Smooth muscle cell (in vitro differentiated cells): ENCODE results near the gene NUDT4. TPM values are rescaled to one million over a fixed set of nuclear protein-coding genes. Genes with fewer than 3 reads are reported as not detected.
A peak's percentile ranks its signal among the peaks of the same experiment; 100 is the strongest.
"Not testable (repeated sequence)": the region's sequence is repeated elsewhere in the genome, so short reads cannot be mapped to it uniquely, and the experiment has no call there.

ENCODE experiments used
- DNase-seq: peaks from one replicate; lab custom pipeline; 2025; ENCODE audit not compliant: unreplicated experiment; lab: John Stamatoyannopoulos, UW
- H2AFZ ChIP-seq: fragments of 200-600 bp; sonication (generic); 2 replicates; pipeline ENCODE4 v1.6.0; 2016; ENCODE audit warnings: antibody characterized with exemption, low read depth, mild to moderate bottlenecking
- H3F3A ChIP-seq: fragments of 200-600 bp; sonication (generic); 2 replicates; pipeline ENCODE4 v1.6.0; 2017; ENCODE audit warnings: antibody characterized with exemption, low read depth
- H3K27ac ChIP-seq: fragments of 200-600 bp; sonication (generic); 2 replicates; pipeline ENCODE4 v1.5.1; 2016; ENCODE audit warnings: low read depth, mild to moderate bottlenecking
- H3K27me3 ChIP-seq: fragments of 200-600 bp; sonication (generic); 2 replicates; pipeline ENCODE4 v1.6.1; 2016; ENCODE audit warnings: low read depth, mild to moderate bottlenecking
- H3K36me3 ChIP-seq: fragments of 200-600 bp; sonication (generic); 2 replicates; pipeline ENCODE4 v1.5.1; 2016; ENCODE audit warnings: low read depth
- H3K4me1 ChIP-seq: fragments of 200-600 bp; sonication (generic); 2 replicates; pipeline ENCODE4 v1.5.1; 2016; ENCODE audit warnings: low read depth
- H3K4me2 ChIP-seq: fragments of 200-600 bp; sonication (generic); 2 replicates; pipeline ENCODE4 v1.6.0; 2016; ENCODE audit warnings: mild to moderate bottlenecking
- H3K4me3 ChIP-seq: fragments of 200-600 bp; sonication (generic); 2 replicates; pipeline ENCODE4 v1.5.1; 2016; ENCODE audit warnings: mild to moderate bottlenecking
- H3K79me2 ChIP-seq: fragments of 200-600 bp; sonication (generic); 2 replicates; pipeline ENCODE4 v1.6.0; 2016; ENCODE audit warnings: low read depth, mild to moderate bottlenecking
- H3K9ac ChIP-seq: fragments of 200-600 bp; sonication (generic); 2 replicates; pipeline ENCODE4 v1.6.0; 2016; ENCODE audit warnings: low read depth
- H3K9me3 ChIP-seq: fragments of 200-600 bp; sonication (generic); replicated peaks from 2 replicates; pipeline ENCODE4 v1.5.1; 2016; ENCODE audit warnings: low read depth
- H4K20me1 ChIP-seq: fragments of 200-600 bp; sonication (generic); 2 replicates; pipeline ENCODE4 v1.6.0; 2016; ENCODE audit warnings: low read depth
- WGBS: methylation state at CpG from one replicate; pipeline ENCODE4 v1.1.7; 2016; ENCODE audit warnings: low lambda C conversion rate; 5-methylcytosine and 5-hydroxymethylcytosine counted together
- polyA plus RNA-seq: library from polyadenylated mRNA; unstranded; fragments of >200 nt; fragmentation: Nextera tagmentation; extraction: Ambion mirVana; gene quantifications from 2 replicates; pipeline ENCODE4 v1.2.1, GENCODE V29; 2016
- total RNA-seq: library from RNA; depleted of rRNA; stranded (reverse); fragments of >200 nt; gene quantifications from 2 replicates; pipeline ENCODE4 v1.2.3, GENCODE V29; 2014
- TF ChIP-seq, protein P1 (sequence below): fragments of 200-600 bp; sonication (generic); IDR thresholded peaks from 2 replicates; pipeline ENCODE4 v1.5.1; 2017; ENCODE audit warnings: borderline replicate concordance, mild to moderate bottlenecking, antibody characterized with exemption; ENCODE audit not compliant: insufficient read depth, poor library complexity, severe bottlenecking

NUDT4 gene
- total and polyA plus RNA-seq, 2 experiments from 2014 or later: 53.9 to 83.2 TPM

DNA sequence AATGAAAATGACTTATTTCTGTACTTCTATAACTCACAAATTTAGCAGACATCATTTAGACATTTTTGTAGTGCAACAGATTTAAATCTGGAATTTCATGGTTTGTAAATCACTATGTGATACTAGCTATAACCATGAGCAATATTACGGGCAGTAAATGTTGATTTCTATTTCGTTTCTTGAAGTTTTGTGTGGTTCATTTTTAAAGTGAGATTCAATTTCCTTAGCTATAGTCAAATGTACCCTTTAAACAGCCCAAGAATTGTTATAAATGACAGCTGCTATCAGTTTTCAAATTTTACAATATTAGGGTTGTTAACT is 30.2 kb downstream of the NUDT4 start:
- Histone ChIP-seq H3F3A (peaks cover 19% of the 10 kb centered on the region), H4K20me1 (peaks cover 5% of the 10 kb centered on the region), H3K9me3 (no peaks in the 10 kb centered on the region), H3K4me2 (no peak overlapping the region), H3K27me3 (no peaks in the 10 kb centered on the region), H3K4me1 (no peaks in the 10 kb centered on the region), H3K9ac (no peak overlapping the region), H3K4me3 (no peak overlapping the region), H3K36me3 (peaks cover 8% of the 10 kb centered on the region), H3K27ac (no peak overlapping the region), H2AFZ (no peak overlapping the region), H3K79me2 (peaks cover 36% of the 10 kb centered on the region)
- WGBS: 95% methylated on average over 2 of the region's 2 CpGs
- no peak for DNase-seq
- TF ChIP-seq, protein P1, sequence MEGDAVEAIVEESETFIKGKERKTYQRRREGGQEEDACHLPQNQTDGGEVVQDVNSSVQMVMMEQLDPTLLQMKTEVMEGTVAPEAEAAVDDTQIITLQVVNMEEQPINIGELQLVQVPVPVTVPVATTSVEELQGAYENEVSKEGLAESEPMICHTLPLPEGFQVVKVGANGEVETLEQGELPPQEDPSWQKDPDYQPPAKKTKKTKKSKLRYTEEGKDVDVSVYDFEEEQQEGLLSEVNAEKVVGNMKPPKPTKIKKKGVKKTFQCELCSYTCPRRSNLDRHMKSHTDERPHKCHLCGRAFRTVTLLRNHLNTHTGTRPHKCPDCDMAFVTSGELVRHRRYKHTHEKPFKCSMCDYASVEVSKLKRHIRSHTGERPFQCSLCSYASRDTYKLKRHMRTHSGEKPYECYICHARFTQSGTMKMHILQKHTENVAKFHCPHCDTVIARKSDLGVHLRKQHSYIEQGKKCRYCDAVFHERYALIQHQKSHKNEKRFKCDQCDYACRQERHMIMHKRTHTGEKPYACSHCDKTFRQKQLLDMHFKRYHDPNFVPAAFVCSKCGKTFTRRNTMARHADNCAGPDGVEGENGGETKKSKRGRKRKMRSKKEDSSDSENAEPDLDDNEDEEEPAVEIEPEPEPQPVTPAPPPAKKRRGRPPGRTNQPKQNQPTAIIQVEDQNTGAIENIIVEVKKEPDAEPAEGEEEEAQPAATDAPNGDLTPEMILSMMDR: no peak

DNA sequence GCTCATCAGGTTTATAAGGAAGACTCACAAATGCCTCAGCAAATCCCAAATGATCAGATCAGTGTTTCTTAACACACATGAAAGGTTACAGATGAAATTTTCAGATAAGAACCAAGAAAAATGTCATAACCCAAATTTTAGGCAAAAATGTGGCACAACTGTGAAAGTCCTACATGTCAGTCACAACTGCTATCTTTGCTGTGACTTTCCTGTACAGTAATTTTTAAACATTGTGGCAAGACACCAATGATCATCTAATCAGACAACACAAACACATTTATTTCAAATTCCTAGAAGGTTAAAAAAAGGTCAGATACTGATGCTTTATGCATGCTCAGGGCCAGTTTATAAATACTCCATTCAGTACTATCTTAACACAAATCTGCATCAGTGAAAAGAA is 31.1 kb downstream of the NUDT4 start:
- Histone ChIP-seq H3K4me2 (no peak overlapping the region), H3K4me3 (no peak overlapping the region), H4K20me1 (peaks cover 13% of the 10 kb centered on the region), H3K36me3 (peaks cover 5% of the 10 kb centered on the region), H3K9ac (no peak overlapping the region), H3K27me3 (no peaks in the 10 kb centered on the region), H3F3A (peaks cover 25% of the 10 kb centered on the region), H3K9me3 (no peaks in the 10 kb centered on the region), H3K27ac (no peak overlapping the region), H2AFZ (no peak overlapping the region), H3K79me2 (peaks cover 45% of the 10 kb centered on the region), H3K4me1 (no peaks in the 10 kb centered on the region)
- TF ChIP-seq, protein P1: no peak
- no peak for DNase-seq

GRCh38 chr12:93409343-93410187 is 31.8 kb downstream of the NUDT4 start:
- not testable (repeated sequence) for H3K4me1 ChIP-seq, H3K4me3 ChIP-seq, H2AFZ ChIP-seq, H3K36me3 ChIP-seq, DNase-seq, H3K9ac ChIP-seq, H3K4me2 ChIP-seq, H3K9me3 ChIP-seq, H3K27ac ChIP-seq, H3K27me3 ChIP-seq
- peaks cover 13% of the 10 kb centered on the region for H4K20me1 ChIP-seq
- H3F3A ChIP-seq: peaks cover 23% of the 10 kb centered on the region
- H3K79me2 ChIP-seq: peaks cover 53% of the 10 kb centered on the region
- 91% methylated on average over 4 of the region's 4 CpGs for WGBS

DNA sequence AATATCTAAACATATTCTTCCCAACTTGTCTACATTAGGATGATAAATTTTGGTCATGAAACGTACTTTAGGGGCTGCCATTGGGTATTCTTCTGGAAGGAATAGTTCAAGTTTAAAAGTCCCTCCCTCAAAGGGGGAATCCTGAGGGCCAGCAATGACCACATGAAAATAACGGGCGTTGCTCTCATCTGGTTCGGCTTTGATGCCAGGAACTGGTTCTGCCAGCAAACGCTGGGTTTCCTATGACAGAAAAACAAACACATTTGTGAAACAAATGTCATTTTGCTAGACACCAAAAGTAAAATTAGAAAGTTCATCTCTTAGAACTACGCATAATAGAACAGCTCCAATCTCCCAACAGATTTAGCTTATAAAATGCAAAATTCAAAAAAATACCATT is 33.3 kb downstream of the NUDT4 start:
- Histone ChIP-seq H3K4me1 (peaks cover 12% of the 10 kb centered on the region), H3K79me2 (peaks cover 66% of the 10 kb centered on the region), H3K27ac (peak overlapping the region; percentile 15), H3F3A (peaks cover 30% of the 10 kb centered on the region), H4K20me1 (peaks cover 13% of the 10 kb centered on the region)
- DNase-seq, H2AFZ ChIP-seq, H3K9ac ChIP-seq, H3K4me3 ChIP-seq, H3K9me3 ChIP-seq, H3K4me2 ChIP-seq, H3K27me3 ChIP-seq, H3K36me3 ChIP-seq: not testable (repeated sequence)
- whole genome bisulfite sequencing: 65% methylated on average over 6 of the region's 6 CpGs

- H3K27me3 ChIP-seq, DNase-seq, H3K27ac ChIP-seq, H3K36me3 ChIP-seq, H3K4me3 ChIP-seq, H2AFZ ChIP-seq, H3K9ac ChIP-seq, H3K4me2 ChIP-seq, H3K9me3 ChIP-seq: not testable (repeated sequence)
- Histone ChIP-seq H4K20me1 (peaks cover 22% of the 10 kb centered on the region), H3K4me1 (peaks cover 12% of the 10 kb centered on the region), H3K79me2 (peaks cover 76% of the 10 kb centered on the region), H3F3A (peaks cover 26% of the 10 kb centered on the region)
- 96% methylated on average over 8 of the region's 8 CpGs for WGBS
Observed at GRCh38 chr12:93412396-93412795, 34.7 kb downstream of the NUDT4 start.
